GM23338 (cell line): ENCODE results near the gene CELF4. TPM values are rescaled to one million over a fixed set of nuclear protein-coding genes. Genes with fewer than 3 reads are reported as not detected.

Experiments
- ATAC-seq: fragments of 200-7000 bp; cut with Tn5 transposase; 3 replicates; pipeline ENCODE4 v1.9.1; 2020
- DNase-seq: peaks from one replicate; pipeline ENCODE4 v3.0.0-alpha.2; 2015; ENCODE audit warnings: low spot score
- H2AFZ ChIP-seq: fragments of 200-600 bp; sonication (generic); 2 replicates; pipeline ENCODE4 v1.8.0; 2016; ENCODE audit warnings: antibody characterized with exemption, mild to moderate bottlenecking, moderate library complexity
- H3F3A ChIP-seq: fragments of 200-600 bp; sonication (generic); replicated peaks from 2 replicates; pipeline ENCODE4 v1.8.0; 2017; ENCODE audit warnings: antibody characterized with exemption, mixed run types, low read depth
- H3K27ac ChIP-seq: fragments of 200-600 bp; sonication (generic); 2 replicates; pipeline ENCODE4 v1.6.1; 2016; ENCODE audit warnings: low read depth
- H3K27me3 ChIP-seq: fragments of 200-600 bp; sonication (generic); 2 replicates; pipeline ENCODE4 v1.8.0; 2016; ENCODE audit warnings: mild to moderate bottlenecking, mixed run types, moderate library complexity; ENCODE audit not compliant: insufficient read depth
- H3K36me3 ChIP-seq: fragments of 200-600 bp; sonication (generic); 2 replicates; pipeline ENCODE4 v1.8.0; 2016; ENCODE audit warnings: mild to moderate bottlenecking; ENCODE audit not compliant: insufficient read depth
- H3K4me1 ChIP-seq: fragments of 200-600 bp; sonication (generic); 2 replicates; pipeline ENCODE4 v1.8.0; 2016; ENCODE audit warnings: mild to moderate bottlenecking, moderate library complexity; ENCODE audit not compliant: insufficient read depth
- H3K4me2 ChIP-seq: fragments of 200-600 bp; sonication (generic); 2 replicates; pipeline ENCODE4 v1.7.1; 2017; ENCODE audit warnings: mixed run types
- H3K4me3 ChIP-seq: fragments of 200-600 bp; sonication (generic); 2 replicates; pipeline ENCODE4 v1.6.1; 2016; ENCODE audit warnings: mixed run types
- H3K79me2 ChIP-seq: fragments of 200-600 bp; sonication (generic); replicated peaks from 2 replicates; pipeline ENCODE4 v1.8.0; 2017; ENCODE audit warnings: mild to moderate bottlenecking; ENCODE audit not compliant: insufficient read depth
- H3K9me2 ChIP-seq: fragments of 200-600 bp; sonication (generic); 2 replicates; pipeline ENCODE4 v1.8.0; 2017; ENCODE audit not compliant: insufficient read depth
- H4K20me1 ChIP-seq: fragments of 200-600 bp; sonication (generic); replicated peaks from 2 replicates; pipeline ENCODE4 v1.8.0; 2017; ENCODE audit warnings: mild to moderate bottlenecking; ENCODE audit not compliant: insufficient read depth
- H3K27ac Mint-ChIP-seq: 2 replicates; pipeline ENCODE4 v1.8.0; 2020; ENCODE audit warnings: inconsistent platforms, mild to moderate bottlenecking, moderate library complexity, mixed read lengths
- H3K27me3 Mint-ChIP-seq: 3 replicates; pipeline ENCODE4 v1.8.0; 2022; ENCODE audit warnings: low read depth, mild to moderate bottlenecking, moderate library complexity, mixed read lengths, inconsistent platforms; ENCODE audit not compliant: insufficient read depth, poor library complexity
- H3K36me3 Mint-ChIP-seq: 3 replicates; pipeline ENCODE4 v1.8.0; 2021; ENCODE audit warnings: low read depth, mild to moderate bottlenecking, inconsistent platforms, moderate library complexity, mixed read lengths
- H3K4me1 Mint-ChIP-seq: 3 replicates; pipeline ENCODE4 v1.8.0; 2020; ENCODE audit warnings: mild to moderate bottlenecking, inconsistent platforms, mixed read lengths
- H3K4me3 Mint-ChIP-seq: 3 replicates; pipeline ENCODE4 v1.8.0; 2021; ENCODE audit warnings: moderate library complexity, mild to moderate bottlenecking, inconsistent platforms, mixed read lengths
- H3K9me3 Mint-ChIP-seq: 3 replicates; pipeline ENCODE4 v1.8.0; 2020; ENCODE audit warnings: moderate library complexity, mild to moderate bottlenecking, inconsistent platforms, mixed read lengths
- CREB1 ChIP-seq: fragments of 250-450 bp; sonication (Bioruptor Pico); IDR thresholded peaks from 2 replicates; pipeline ENCODE4 v1.5.0; 2020; ENCODE audit warnings: low read depth, mild to moderate bottlenecking, moderate library complexity
- EZH2 ChIP-seq: fragments of 200-600 bp; sonication (generic); IDR thresholded peaks from one replicate; pipeline ENCODE4 v1.8.0; 2017; ENCODE audit warnings: antibody characterized with exemption, mild to moderate bottlenecking, low read depth; ENCODE audit not compliant: unreplicated experiment
- EZH2phosphoT487 ChIP-seq: fragments of 200-600 bp; sonication (generic); IDR thresholded peaks from one replicate; pipeline ENCODE4 v1.8.1; 2018; ENCODE audit warnings: antibody characterized with exemption; ENCODE audit not compliant: unreplicated experiment
- JUNB ChIP-seq: IDR thresholded peaks from one replicate; pipeline ENCODE4 v1.6.1; 2016; ENCODE audit warnings: antibody characterized with exemption; ENCODE audit not compliant: unreplicated experiment
- NANOG ChIP-seq: IDR thresholded peaks from 2 replicates; pipeline ENCODE4 v1.6.1; 2016; ENCODE audit warnings: antibody characterized with exemption, borderline replicate concordance
- POLR2AphosphoS5 ChIP-seq: IDR thresholded peaks from 2 replicates; pipeline ENCODE4 v1.6.1; 2016; ENCODE audit warnings: antibody characterized with exemption, low read depth
- STAT1 ChIP-seq: IDR thresholded peaks from one replicate; pipeline ENCODE4 v1.6.1; 2016; ENCODE audit warnings: antibody characterized with exemption; ENCODE audit not compliant: unreplicated experiment
- ZNF114 ChIP-seq: fragments of 250-450 bp; sonication (Bioruptor Pico); IDR thresholded peaks from 2 replicates; pipeline ENCODE4 v1.5.0; 2020; ENCODE audit warnings: mild to moderate bottlenecking, moderate library complexity
- ZNF331 ChIP-seq: fragments of 250-450 bp; sonication (Bioruptor Pico); IDR thresholded peaks from 2 replicates; pipeline ENCODE4 v1.5.0; 2020; ENCODE audit warnings: low read depth, mild to moderate bottlenecking, moderate library complexity
- polyA plus RNA-seq: library from polyadenylated mRNA; unstranded; fragments of >200 nt; fragmentation: Nextera tagmentation; extraction: Ambion mirVana; gene quantifications from 2 replicates; pipeline ENCODE4 v1.2.1, GENCODE V29; 2016
- total RNA-seq: library from RNA; depleted of rRNA; stranded (reverse); fragments of >200 nt; shearing (Covaris generic); gene quantifications from 2 replicates; pipeline ENCODE4 v1.2.3, GENCODE V29; 2014
- TF ChIP-seq, protein P1 (sequence below), 2 experiments: fragments of 200-600 bp in 1 of 2; sonication (generic) in 1 of 2; conservative IDR thresholded peaks; 2 replicates each; pipeline versions ENCODE4 v1.5.1 to v1.6.1; 2016 to 2017; ENCODE audit warnings: antibody characterized with exemption in 2 of 2, low read depth in 2 of 2, mild to moderate bottlenecking in 2 of 2, moderate library complexity in 1 of 2
- TF ChIP-seq, protein P2 (sequence below): IDR thresholded peaks from 2 replicates; pipeline ENCODE4 v1.6.1; 2016; ENCODE audit warnings: antibody characterized with exemption
- TF ChIP-seq, protein P3 (sequence below): fragments of 250-450 bp; sonication (Bioruptor Pico); IDR thresholded peaks from 2 replicates; pipeline ENCODE4 v1.5.0; 2020; ENCODE audit warnings: mild to moderate bottlenecking, moderate library complexity
- TF ChIP-seq, protein P4 (sequence below): IDR thresholded peaks from one replicate; pipeline ENCODE4 v1.6.1; 2018; ENCODE audit warnings: antibody characterized with exemption; ENCODE audit not compliant: unreplicated experiment

CELF4 gene
- total and polyA plus RNA-seq, 2 experiments from 2014 or later, result 2.6 to 6.7 TPM

DNA sequence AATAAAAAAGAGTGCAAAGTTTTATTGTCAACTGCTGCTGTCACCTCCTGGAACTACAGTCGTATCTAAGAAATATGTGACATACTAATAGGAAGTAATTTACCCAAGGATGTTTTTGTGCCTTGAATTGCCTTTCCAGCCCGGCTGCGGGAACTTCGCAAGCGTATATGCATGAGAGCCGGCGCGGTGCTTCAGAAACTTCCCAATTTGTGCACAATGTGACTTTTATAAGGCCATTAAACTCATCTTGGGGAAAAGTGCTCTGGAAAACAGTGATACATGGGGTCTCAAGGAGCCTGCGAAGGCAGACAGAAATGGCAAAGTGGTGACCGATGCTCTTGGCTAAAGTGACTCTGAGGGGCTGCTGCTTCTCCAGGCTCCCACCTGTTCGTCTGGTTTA, 41.7 kb upstream of the CELF4 start:
- H3K27ac Mint-ChIP-seq, result no peak overlapping the region
- ATAC-seq, result no peak

More for the DNA sequence above, 41.7 kb upstream of the CELF4 start:
- TF ChIP-seq, protein P1, sequence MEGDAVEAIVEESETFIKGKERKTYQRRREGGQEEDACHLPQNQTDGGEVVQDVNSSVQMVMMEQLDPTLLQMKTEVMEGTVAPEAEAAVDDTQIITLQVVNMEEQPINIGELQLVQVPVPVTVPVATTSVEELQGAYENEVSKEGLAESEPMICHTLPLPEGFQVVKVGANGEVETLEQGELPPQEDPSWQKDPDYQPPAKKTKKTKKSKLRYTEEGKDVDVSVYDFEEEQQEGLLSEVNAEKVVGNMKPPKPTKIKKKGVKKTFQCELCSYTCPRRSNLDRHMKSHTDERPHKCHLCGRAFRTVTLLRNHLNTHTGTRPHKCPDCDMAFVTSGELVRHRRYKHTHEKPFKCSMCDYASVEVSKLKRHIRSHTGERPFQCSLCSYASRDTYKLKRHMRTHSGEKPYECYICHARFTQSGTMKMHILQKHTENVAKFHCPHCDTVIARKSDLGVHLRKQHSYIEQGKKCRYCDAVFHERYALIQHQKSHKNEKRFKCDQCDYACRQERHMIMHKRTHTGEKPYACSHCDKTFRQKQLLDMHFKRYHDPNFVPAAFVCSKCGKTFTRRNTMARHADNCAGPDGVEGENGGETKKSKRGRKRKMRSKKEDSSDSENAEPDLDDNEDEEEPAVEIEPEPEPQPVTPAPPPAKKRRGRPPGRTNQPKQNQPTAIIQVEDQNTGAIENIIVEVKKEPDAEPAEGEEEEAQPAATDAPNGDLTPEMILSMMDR (conservative IDR thresholded peaks at IDR 0.05; ENCODE audit: low read depth in 2 of 2), result no peak
- TF ChIP-seq, protein P2, sequence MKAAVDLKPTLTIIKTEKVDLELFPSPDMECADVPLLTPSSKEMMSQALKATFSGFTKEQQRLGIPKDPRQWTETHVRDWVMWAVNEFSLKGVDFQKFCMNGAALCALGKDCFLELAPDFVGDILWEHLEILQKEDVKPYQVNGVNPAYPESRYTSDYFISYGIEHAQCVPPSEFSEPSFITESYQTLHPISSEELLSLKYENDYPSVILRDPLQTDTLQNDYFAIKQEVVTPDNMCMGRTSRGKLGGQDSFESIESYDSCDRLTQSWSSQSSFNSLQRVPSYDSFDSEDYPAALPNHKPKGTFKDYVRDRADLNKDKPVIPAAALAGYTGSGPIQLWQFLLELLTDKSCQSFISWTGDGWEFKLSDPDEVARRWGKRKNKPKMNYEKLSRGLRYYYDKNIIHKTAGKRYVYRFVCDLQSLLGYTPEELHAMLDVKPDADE, result no peak
- TF ChIP-seq STAT1, result no peak
- TF ChIP-seq, protein P3, sequence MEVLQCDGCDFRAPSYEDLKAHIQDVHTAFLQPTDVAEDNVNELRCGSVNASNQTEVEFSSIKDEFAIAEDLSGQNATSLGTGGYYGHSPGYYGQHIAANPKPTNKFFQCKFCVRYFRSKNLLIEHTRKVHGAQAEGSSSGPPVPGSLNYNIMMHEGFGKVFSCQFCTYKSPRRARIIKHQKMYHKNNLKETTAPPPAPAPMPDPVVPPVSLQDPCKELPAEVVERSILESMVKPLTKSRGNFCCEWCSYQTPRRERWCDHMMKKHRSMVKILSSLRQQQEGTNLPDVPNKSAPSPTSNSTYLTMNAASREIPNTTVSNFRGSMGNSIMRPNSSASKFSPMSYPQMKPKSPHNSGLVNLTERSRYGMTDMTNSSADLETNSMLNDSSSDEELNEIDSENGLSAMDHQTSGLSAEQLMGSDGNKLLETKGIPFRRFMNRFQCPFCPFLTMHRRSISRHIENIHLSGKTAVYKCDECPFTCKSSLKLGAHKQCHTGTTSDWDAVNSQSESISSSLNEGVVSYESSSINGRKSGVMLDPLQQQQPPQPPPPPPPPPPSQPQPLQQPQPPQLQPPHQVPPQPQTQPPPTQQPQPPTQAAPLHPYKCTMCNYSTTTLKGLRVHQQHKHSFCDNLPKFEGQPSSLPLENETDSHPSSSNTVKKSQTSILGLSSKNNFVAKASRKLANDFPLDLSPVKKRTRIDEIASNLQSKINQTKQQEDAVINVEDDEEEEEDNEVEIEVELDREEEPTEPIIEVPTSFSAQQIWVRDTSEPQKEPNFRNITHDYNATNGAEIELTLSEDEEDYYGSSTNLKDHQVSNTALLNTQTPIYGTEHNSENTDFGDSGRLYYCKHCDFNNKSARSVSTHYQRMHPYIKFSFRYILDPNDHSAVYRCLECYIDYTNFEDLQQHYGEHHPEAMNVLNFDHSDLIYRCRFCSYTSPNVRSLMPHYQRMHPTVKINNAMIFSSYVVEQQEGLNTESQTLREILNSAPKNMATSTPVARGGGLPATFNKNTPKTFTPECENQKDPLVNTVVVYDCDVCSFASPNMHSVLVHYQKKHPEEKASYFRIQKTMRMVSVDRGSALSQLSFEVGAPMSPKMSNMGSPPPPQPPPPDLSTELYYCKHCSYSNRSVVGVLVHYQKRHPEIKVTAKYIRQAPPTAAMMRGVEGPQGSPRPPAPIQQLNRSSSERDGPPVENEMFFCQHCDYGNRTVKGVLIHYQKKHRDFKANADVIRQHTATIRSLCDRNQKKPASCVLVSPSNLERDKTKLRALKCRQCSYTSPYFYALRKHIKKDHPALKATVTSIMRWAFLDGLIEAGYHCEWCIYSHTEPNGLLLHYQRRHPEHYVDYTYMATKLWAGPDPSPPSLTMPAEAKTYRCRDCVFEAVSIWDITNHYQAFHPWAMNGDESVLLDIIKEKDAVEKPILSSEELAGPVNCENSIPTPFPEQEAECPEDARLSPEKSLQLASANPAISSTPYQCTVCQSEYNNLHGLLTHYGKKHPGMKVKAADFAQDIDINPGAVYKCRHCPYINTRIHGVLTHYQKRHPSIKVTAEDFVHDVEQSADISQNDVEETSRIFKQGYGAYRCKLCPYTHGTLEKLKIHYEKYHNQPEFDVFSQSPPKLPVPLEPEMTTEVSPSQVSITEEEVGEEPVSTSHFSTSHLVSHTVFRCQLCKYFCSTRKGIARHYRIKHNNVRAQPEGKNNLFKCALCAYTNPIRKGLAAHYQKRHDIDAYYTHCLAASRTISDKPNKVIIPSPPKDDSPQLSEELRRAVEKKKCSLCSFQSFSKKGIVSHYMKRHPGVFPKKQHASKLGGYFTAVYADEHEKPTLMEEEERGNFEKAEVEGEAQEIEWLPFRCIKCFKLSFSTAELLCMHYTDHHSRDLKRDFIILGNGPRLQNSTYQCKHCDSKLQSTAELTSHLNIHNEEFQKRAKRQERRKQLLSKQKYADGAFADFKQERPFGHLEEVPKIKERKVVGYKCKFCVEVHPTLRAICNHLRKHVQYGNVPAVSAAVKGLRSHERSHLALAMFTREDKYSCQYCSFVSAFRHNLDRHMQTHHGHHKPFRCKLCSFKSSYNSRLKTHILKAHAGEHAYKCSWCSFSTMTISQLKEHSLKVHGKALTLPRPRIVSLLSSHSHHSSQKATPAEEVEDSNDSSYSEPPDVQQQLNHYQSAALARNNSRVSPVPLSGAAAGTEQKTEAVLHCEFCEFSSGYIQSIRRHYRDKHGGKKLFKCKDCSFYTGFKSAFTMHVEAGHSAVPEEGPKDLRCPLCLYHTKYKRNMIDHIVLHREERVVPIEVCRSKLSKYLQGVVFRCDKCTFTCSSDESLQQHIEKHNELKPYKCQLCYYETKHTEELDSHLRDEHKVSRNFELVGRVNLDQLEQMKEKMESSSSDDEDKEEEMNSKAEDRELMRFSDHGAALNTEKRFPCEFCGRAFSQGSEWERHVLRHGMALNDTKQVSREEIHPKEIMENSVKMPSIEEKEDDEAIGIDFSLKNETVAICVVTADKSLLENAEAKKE (CRISPR knock-in tag), result no peak
- TF ChIP-seq POLR2AphosphoS5, result no peak
- TF ChIP-seq EZH2phosphoT487, result no peak
- TF ChIP-seq JUNB, result no peak
- no peak for TF ChIP-seq NANOG
- TF ChIP-seq ZNF331 (CRISPR knock-in tag), result no peak
- TF ChIP-seq CREB1, result no peak
- TF ChIP-seq, protein P4, sequence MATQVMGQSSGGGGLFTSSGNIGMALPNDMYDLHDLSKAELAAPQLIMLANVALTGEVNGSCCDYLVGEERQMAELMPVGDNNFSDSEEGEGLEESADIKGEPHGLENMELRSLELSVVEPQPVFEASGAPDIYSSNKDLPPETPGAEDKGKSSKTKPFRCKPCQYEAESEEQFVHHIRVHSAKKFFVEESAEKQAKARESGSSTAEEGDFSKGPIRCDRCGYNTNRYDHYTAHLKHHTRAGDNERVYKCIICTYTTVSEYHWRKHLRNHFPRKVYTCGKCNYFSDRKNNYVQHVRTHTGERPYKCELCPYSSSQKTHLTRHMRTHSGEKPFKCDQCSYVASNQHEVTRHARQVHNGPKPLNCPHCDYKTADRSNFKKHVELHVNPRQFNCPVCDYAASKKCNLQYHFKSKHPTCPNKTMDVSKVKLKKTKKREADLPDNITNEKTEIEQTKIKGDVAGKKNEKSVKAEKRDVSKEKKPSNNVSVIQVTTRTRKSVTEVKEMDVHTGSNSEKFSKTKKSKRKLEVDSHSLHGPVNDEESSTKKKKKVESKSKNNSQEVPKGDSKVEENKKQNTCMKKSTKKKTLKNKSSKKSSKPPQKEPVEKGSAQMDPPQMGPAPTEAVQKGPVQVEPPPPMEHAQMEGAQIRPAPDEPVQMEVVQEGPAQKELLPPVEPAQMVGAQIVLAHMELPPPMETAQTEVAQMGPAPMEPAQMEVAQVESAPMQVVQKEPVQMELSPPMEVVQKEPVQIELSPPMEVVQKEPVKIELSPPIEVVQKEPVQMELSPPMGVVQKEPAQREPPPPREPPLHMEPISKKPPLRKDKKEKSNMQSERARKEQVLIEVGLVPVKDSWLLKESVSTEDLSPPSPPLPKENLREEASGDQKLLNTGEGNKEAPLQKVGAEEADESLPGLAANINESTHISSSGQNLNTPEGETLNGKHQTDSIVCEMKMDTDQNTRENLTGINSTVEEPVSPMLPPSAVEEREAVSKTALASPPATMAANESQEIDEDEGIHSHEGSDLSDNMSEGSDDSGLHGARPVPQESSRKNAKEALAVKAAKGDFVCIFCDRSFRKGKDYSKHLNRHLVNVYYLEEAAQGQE, result no peak
- no peak for TF ChIP-seq EZH2
- no peak for TF ChIP-seq ZNF114 (CRISPR knock-in tag)
- H3K36me3 ChIP-seq, result no peaks in the 10 kb centered on the region
- Mint-ChIP-seq H3K4me1 (no peaks in the 10 kb centered on the region), H3K9me3 (peaks cover 3% of the 10 kb centered on the region; the same call in 2 of the 3 replicates), H3K36me3 (0 out of 3 replicates have a peak, but pooled peaks cover 3% of the 10 kb centered on the region), H3K4me3 (no peak overlapping the region), H3K27me3 (peaks cover 5% of the 10 kb centered on the region)
- H3F3A ChIP-seq, result no peaks in the 10 kb centered on the region
- no peaks in the 10 kb centered on the region for H3K27me3 ChIP-seq
- H4K20me1 ChIP-seq, result no peaks in the 10 kb centered on the region
- no peaks in the 10 kb centered on the region for H3K79me2 ChIP-seq
- no peak for DNase-seq
- H3K4me2 ChIP-seq, result no peak overlapping the region
- H3K9me2 ChIP-seq, result peaks cover 7% of the 10 kb centered on the region; the same call in 1 of the 2 replicates
- no peaks in the 10 kb centered on the region for H3K4me1 ChIP-seq
- H3K4me3 ChIP-seq, result no peak overlapping the region
- H3K27ac ChIP-seq, result no peak overlapping the region
- H2AFZ ChIP-seq, result 0 out of 2 replicates have a peak overlapping the region, but pooled peaks have one; percentile 10
